H1 (cell line): ENCODE measurements around the gene EVI5. TPM values are rescaled to one million over a fixed set of nuclear protein-coding genes. Genes with fewer than 3 reads are reported as not detected.

ENCODE experiments used
- CTCF ChIA-PET: fragments of 300-600 bp; sonication (Branson Sonifier 250); formaldehyde crosslinking; loops from one replicate; lab custom pipeline; 2021; ENCODE audit not compliant: partially characterized antibody; lab: Charles Lee
- POLR2A ChIA-PET: fragments of 300-600 bp; sonication (Branson Sonifier 250); formaldehyde crosslinking; loops from one replicate; lab custom pipeline; 2021; ENCODE audit warnings: inconsistent platforms; ENCODE audit not compliant: partially characterized antibody; lab: Charles Lee
- DNase-seq, 2 experiments: peaks; one replicate each; pipeline versions ENCODE4 v3.0.0 to v3.0.0-alpha.2; 2010 to 2022; ENCODE audit warnings: low spot score in 2 of 2, low read depth in 1 of 2, mixed read lengths in 1 of 2
- FAIRE-seq: peaks from 2 replicates; lab custom pipeline; 2011; peaks lifted over from hg19 to GRCh38; lab: Jason Lieb, UNC
- H2AFZ ChIP-seq: 2 replicates; pipeline ENCODE4 v1.8.1; 2012; ENCODE audit warnings: low read length, inconsistent platforms
- H2AK5ac ChIP-seq: 2 replicates; pipeline ENCODE4 v1.6.1; 2013; ENCODE audit warnings: low read depth, low read length
- H2BK120ac ChIP-seq: replicated peaks from 2 replicates; pipeline ENCODE3; 2013; ENCODE audit warnings: low read depth, low read length, inconsistent platforms
- H2BK12ac ChIP-seq: 2 replicates; pipeline ENCODE4 v1.6.1; 2013; ENCODE audit warnings: low read depth, low read length
- H2BK15ac ChIP-seq: 2 replicates; pipeline ENCODE4 v1.6.1; 2013; ENCODE audit warnings: low read length
- H2BK20ac ChIP-seq: 2 replicates; pipeline ENCODE4 v1.6.1; 2013; ENCODE audit warnings: low read length
- H2BK5ac ChIP-seq: 2 replicates; pipeline ENCODE4 v1.6.1; 2013; ENCODE audit warnings: low read depth, low read length
- H3K14ac ChIP-seq: 2 replicates; pipeline ENCODE4 v1.6.1; 2013; ENCODE audit warnings: inconsistent platforms; ENCODE audit not compliant: insufficient read length
- H3K18ac ChIP-seq: 2 replicates; pipeline ENCODE4 v1.6.1; 2013; ENCODE audit warnings: low read length; ENCODE audit errors: extremely low read depth
- H3K23ac ChIP-seq: 2 replicates; pipeline ENCODE4 v1.6.1; 2013; ENCODE audit warnings: inconsistent platforms; ENCODE audit not compliant: insufficient read length
- H3K23me2 ChIP-seq: 2 replicates; pipeline ENCODE4 v1.6.1; 2013; ENCODE audit warnings: low read depth, low read length
- H3K27ac ChIP-seq: 2 replicates; pipeline ENCODE4 v1.6.1; 2011; ENCODE audit warnings: low read depth, low read length, inconsistent platforms
- H3K27me3 ChIP-seq, 4 experiments: replicated peaks in 1 of 4; 1 replicate in 1 of 4; 2 replicates in 3 of 4; pipeline versions ENCODE4 v1.6.1 to v1.8.1; 2011 to 2013; ENCODE audit warnings: low read length in 3 of 4, mild to moderate bottlenecking in 3 of 4, inconsistent platforms in 2 of 4, mixed read lengths in 2 of 4, moderate library complexity in 1 of 4; ENCODE audit not compliant: control insufficient read depth in 3 of 4, insufficient read depth in 3 of 4; ENCODE audit errors: extremely low read depth in 1 of 4
- H3K36me3 ChIP-seq, 4 experiments: 2 replicates each; pipeline versions ENCODE4 v1.6.1 to v1.8.1; 2011 to 2013; ENCODE audit warnings: mild to moderate bottlenecking in 4 of 4, low read length in 3 of 4, moderate library complexity in 2 of 4, control low read depth in 1 of 4, inconsistent platforms in 1 of 4; ENCODE audit not compliant: insufficient read depth in 4 of 4, control insufficient read depth in 2 of 4
- H3K4ac ChIP-seq: replicated peaks from 2 replicates; pipeline ENCODE3; 2013; ENCODE audit warnings: low read length, low read depth, mixed read lengths, inconsistent platforms; ENCODE audit not compliant: insufficient read length
- H3K4me1 ChIP-seq, 4 experiments: replicated peaks in 1 of 4; 1 replicate in 1 of 4; 2 replicates in 3 of 4; pipeline versions ENCODE4 v1.6.1 to v1.8.1; 2011 to 2013; ENCODE audit warnings: low read length in 3 of 4, inconsistent platforms in 2 of 4, mixed read lengths in 1 of 4; ENCODE audit not compliant: insufficient read depth in 4 of 4, control insufficient read depth in 3 of 4
- H3K4me2 ChIP-seq, 2 experiments: 2 replicates each; pipeline versions ENCODE4 v1.6.1 to v1.8.1; 2011 to 2013; ENCODE audit warnings: low read depth in 2 of 2, low read length in 2 of 2, control low read depth in 1 of 2, inconsistent platforms in 1 of 2, mild to moderate bottlenecking in 1 of 2; ENCODE audit not compliant: insufficient read depth in 1 of 2
- H3K4me3 ChIP-seq, 4 experiments: fragments of 200-600, 300-600 bp in 1 of 4; sonication (generic), shearing (Covaris generic), sonication (Bioruptor Twin) in 1 of 4; 2 replicates each; pipeline versions ENCODE4 v1.5.1 to v1.8.1; 2011 to 2016; ENCODE audit warnings: low read length in 4 of 4, low read depth in 3 of 4, control low read depth in 2 of 4, inconsistent platforms in 2 of 4, mild to moderate bottlenecking in 2 of 4, mixed read lengths in 1 of 4, moderate library complexity in 1 of 4; ENCODE audit not compliant: insufficient read depth in 2 of 4; ENCODE audit errors: extremely low read depth in 1 of 4
- H3K56ac ChIP-seq: replicated peaks from 2 replicates; pipeline ENCODE3; 2013; ENCODE audit warnings: low read depth, mild to moderate bottlenecking, mixed read lengths, low read length, inconsistent platforms; ENCODE audit not compliant: insufficient read length
- H3K79me1 ChIP-seq: 2 replicates; pipeline ENCODE4 v1.6.1; 2013; ENCODE audit warnings: low read depth, low read length, control low read depth
- H3K79me2 ChIP-seq, 2 experiments: 2 replicates each; pipeline versions ENCODE4 v1.6.1 to v1.8.1; 2012 to 2013; ENCODE audit warnings: low read length in 2 of 2, mild to moderate bottlenecking in 2 of 2, inconsistent platforms in 1 of 2; ENCODE audit not compliant: insufficient read depth in 2 of 2, control insufficient read depth in 1 of 2
- H3K9ac ChIP-seq, 4 experiments: replicated peaks in 1 of 4; 1 replicate in 1 of 4; 2 replicates in 3 of 4; pipeline versions ENCODE4 v1.6.1 to v1.8.1; 2011 to 2013; ENCODE audit warnings: low read depth in 3 of 4, low read length in 3 of 4, control low read depth in 2 of 4, mild to moderate bottlenecking in 2 of 4, moderate library complexity in 2 of 4, inconsistent platforms in 1 of 4; ENCODE audit errors: extremely low read depth in 1 of 4
- H3K9me3 ChIP-seq, 2 experiments: 2 replicates each; pipeline versions ENCODE4 v1.6.1 to v1.8.1; 2012 to 2013; ENCODE audit warnings: mild to moderate bottlenecking in 2 of 2, moderate library complexity in 2 of 2, control low read depth in 1 of 2, inconsistent platforms in 1 of 2, low read depth in 1 of 2, low read length in 1 of 2, mixed read lengths in 1 of 2; ENCODE audit not compliant: insufficient read depth in 2 of 2
- H4K20me1 ChIP-seq, 2 experiments: replicated peaks in 1 of 2; 2 replicates each; pipeline versions ENCODE3 to v1.8.1; 2011 to 2013; ENCODE audit warnings: inconsistent platforms in 2 of 2, low read length in 2 of 2, mild to moderate bottlenecking in 1 of 2; ENCODE audit not compliant: insufficient read depth in 2 of 2, control insufficient read depth in 1 of 2
- H4K5ac ChIP-seq: 2 replicates; pipeline ENCODE4 v1.6.1; 2013; ENCODE audit warnings: low read length, low read depth, mixed read lengths, inconsistent platforms; ENCODE audit not compliant: insufficient read length
- H4K8ac ChIP-seq: 2 replicates; pipeline ENCODE4 v1.8.0; 2013; ENCODE audit warnings: mild to moderate bottlenecking, moderate library complexity, low read length, inconsistent platforms; ENCODE audit not compliant: insufficient read depth; ENCODE audit errors: extremely low read depth
- H4K91ac ChIP-seq: replicated peaks from 2 replicates; pipeline ENCODE3; 2013; ENCODE audit warnings: low read length, mixed read lengths, inconsistent platforms; ENCODE audit not compliant: insufficient read length
- CHD1 ChIP-seq: IDR thresholded peaks from 2 replicates; pipeline ENCODE4 v1.6.1; 2012; ENCODE audit warnings: low read depth, low read length, improper control_type of control experiment
- E2F6 ChIP-seq: IDR thresholded peaks from 2 replicates; pipeline ENCODE4 v1.6.1; 2012; ENCODE audit warnings: inconsistent platforms
- GABPA ChIP-seq: IDR thresholded peaks from 2 replicates; pipeline ENCODE4 v1.6.1; 2011; ENCODE audit warnings: mild to moderate bottlenecking, low read length, moderate library complexity, borderline replicate concordance; ENCODE audit not compliant: insufficient read depth
- RNF2 ChIP-seq: fragments of 200-900, 300-1000 bp; sonication (generic); IDR thresholded peaks from 2 replicates; pipeline ENCODE4 v1.7.1; 2016; ENCODE audit warnings: borderline replicate concordance, low read depth, mild to moderate bottlenecking, antibody characterized with exemption, low read length; ENCODE audit not compliant: poor library complexity, severe bottlenecking; ENCODE audit errors: missing control alignments
- RXRA ChIP-seq: IDR thresholded peaks from 2 replicates; pipeline ENCODE4 v1.6.1; 2011; ENCODE audit warnings: low read depth, mild to moderate bottlenecking, low read length, moderate library complexity; ENCODE audit not compliant: insufficient read depth
- SP1 ChIP-seq: IDR thresholded peaks from 2 replicates; pipeline ENCODE4 v1.6.1; 2011; ENCODE audit warnings: low read depth, low read length
- SRF ChIP-seq: IDR thresholded peaks from 2 replicates; pipeline ENCODE4 v1.6.1; 2011; ENCODE audit warnings: mild to moderate bottlenecking, low read depth, low read length, moderate library complexity
- SUZ12 ChIP-seq: fragments of 200-600 bp; sonication (generic); IDR thresholded peaks from 2 replicates; pipeline ENCODE4 v1.6.1; 2012; ENCODE audit warnings: mild to moderate bottlenecking, inconsistent platforms, low read length, moderate library complexity, mixed read lengths
- USF2 ChIP-seq: IDR thresholded peaks from 2 replicates; pipeline ENCODE4 v1.6.1; 2011; ENCODE audit warnings: low read length, improper control_type of control experiment
- YY1 ChIP-seq: IDR thresholded peaks from 2 replicates; pipeline ENCODE4 v1.6.1; 2011; ENCODE audit warnings: low read depth, mild to moderate bottlenecking, low read length
- WGBS, 2 experiments: shearing (Covaris generic) in 1 of 2; methylation state at CpG; one replicate each; pipeline versions ENCODE4 v1.1.6 to v1.1.7; 2013 to 2015; ENCODE audit warnings: low lambda C conversion rate in 2 of 2, mixed read lengths in 2 of 2, inconsistent platforms in 1 of 2, low coverage in 1 of 2, missing lambda C conversion rate in 1 of 2; ENCODE audit not compliant: insufficient replicate concordance in 2 of 2, insufficient coverage in 1 of 2, insufficient read length in 1 of 2; ENCODE audit errors: extremely low coverage in 1 of 2, missing lambda C conversion rate in 1 of 2; 5-methylcytosine and 5-hydroxymethylcytosine counted together
- polyA plus RNA-seq, 7 experiments: library from polyadenylated mRNA; depleted of rRNA in 3 of 7; stranded (reverse) in 5 of 7; unstranded in 2 of 7; fragments of >200 nt in 5 of 7; fragments of 200-250 nt in 2 of 7; gene quantifications; 1 replicate in 5 of 7; 2 replicates in 1 of 7; 4 replicates in 1 of 7; pipeline versions ENCODE4 v1.2.1 to v1.2.3, GENCODE V29; 2011 to 2013; ENCODE audit warnings: missing spikeins in 2 of 7, mixed read lengths in 2 of 7
- total RNA-seq: library from RNA; stranded (reverse); fragmentation: NEBNext Ultra II Directional; extraction: Animal tissue kit (Norgen Biotek cat#: 25700); gene quantifications from 2 replicates; pipeline ENCODE4 v1.2.1, GENCODE V29; 2021

EVI5 gene
- total and polyA plus RNA-seq, 2 of the 8 experiments (the other 6 are each of a cell fraction or from before 2014, with no cell fraction given), result 1.7 to 13.7 TPM

DNA sequence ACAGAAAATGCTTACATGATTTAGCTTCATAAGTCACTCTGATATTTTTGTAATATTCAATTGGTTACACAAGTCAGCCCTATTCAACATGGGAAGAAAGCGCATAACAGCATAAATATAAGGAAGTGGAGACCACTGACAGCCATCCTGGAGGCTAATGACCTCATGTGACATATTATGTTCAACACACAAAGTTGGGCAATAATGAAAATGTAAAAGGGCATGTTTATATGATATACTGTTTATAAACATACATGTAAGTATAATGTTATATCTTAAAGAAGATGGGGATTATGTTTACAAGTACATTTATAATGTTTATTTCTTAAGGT, 30.2 kb downstream of the EVI5 start:
- no peaks in the 10 kb centered on the region for H3K23me2 ChIP-seq
- 0 out of 2 replicates have a peak, but pooled peaks cover 2% of the 10 kb centered on the region for H3K79me1 ChIP-seq
- CTCF ChIA-PET, result interaction anchor here (0.7 to 4.3 kb wide), 3 partner anchors 19 to 64 kb away, joined by 3 to 23 read pairs (median 7); no protein-coding TSS in a partner anchor
- no peaks in the 10 kb centered on the region; a peak in 1 of 4 replicates for H3K9me3 ChIP-seq
- no peak overlapping the region for H3K9ac ChIP-seq
- H3K23ac ChIP-seq, result no peak overlapping the region
- H4K8ac ChIP-seq, result no peak overlapping the region
- H4K20me1 ChIP-seq, result peaks cover under 1 to 2% of the 10 kb centered on the region in 2 experiments
- TF ChIP-seq CHD1, result no peak
- TF ChIP-seq YY1, result no peak
- no peak for TF ChIP-seq E2F6
- TF ChIP-seq GABPA, result no peak
- no peak for TF ChIP-seq RXRA
- TF ChIP-seq SP1, result no peak
- no peak for TF ChIP-seq SRF
- TF ChIP-seq RNF2, result no peak
- no peak for TF ChIP-seq USF2
- TF ChIP-seq SUZ12, result no peak
- TF ChIP-seq, all 59 proteins: peak for 0
- FAIRE-seq, result no peak
- Histone ChIP-seq H3K36me3 (no peaks in the 10 kb centered on the region), H3K4me3 (no peak overlapping the region), H3K79me2 (no peaks in the 10 kb centered on the region; a peak in 2 of 4 replicates), H2BK12ac (no peak overlapping the region), H3K18ac (no peak overlapping the region), H2AK5ac (no peak overlapping the region), H2BK20ac (no peak overlapping the region), H3K27me3 (no peaks in the 10 kb centered on the region), H2BK5ac (no peak overlapping the region), H2BK15ac (no peak overlapping the region), H4K5ac (no peak overlapping the region), H4K91ac (no peak overlapping the region), H3K4ac (no peak overlapping the region), H2BK120ac (no peak overlapping the region), H3K27ac (no peak overlapping the region), H3K56ac (no peak overlapping the region), H2AFZ (no peak overlapping the region), H3K4me2 (no peak overlapping the region), H3K14ac (no peak overlapping the region), H3K4me1 (no peaks in the 10 kb centered on the region)
- WGBS, 2 experiments, result 94% methylated on average over 1 of the region's 1 CpG; no CpG with 5 or more reads in 1 of the 2 experiments
- POLR2A ChIA-PET, result interaction anchor here (0.6 to 2.3 kb wide), 2 partner anchors 72 to 77 kb away, joined by 3 to 8 read pairs; partner anchors contain the start of gene RPL5
- DNase-seq, result no peak
